ENCODE data around the gene DENND6B. TPM values are rescaled to one million over a fixed set of nuclear protein-coding genes. Genes with fewer than 3 reads are reported as not detected.

The DENND6B gene
- total and polyA plus RNA-seq, 4 donors: 0.86 to 1.2 (median 1.1) TPM

- no peaks in the 10 kb centered on the region for H3K9me3 ChIP-seq (ENCODE audit: control insufficient read depth in 4 of 4, low read length in 3 of 4)
- H3K27me3 ChIP-seq (ENCODE audit: control insufficient read depth in 4 of 4, insufficient read depth in 4 of 4, low read length in 3 of 4): no peaks in the 10 kb centered on the region
- no peaks in the 10 kb centered on the region for H3K36me3 ChIP-seq (ENCODE audit: control insufficient read depth in 4 of 4, insufficient read depth in 3 of 4, low read depth in 1 of 4, low read length in 3 of 4)
- TF ChIP-seq FOXA1 (IDR thresholded peaks at IDR 0.05) (no peak), HNF4G (IDR thresholded peaks at IDR 0.05) (no peak), EGR1 (IDR thresholded peaks at IDR 0.05; ENCODE audit: low read depth in 2 of 2) (no peak), CTCF (IDR thresholded peaks at IDR 0.05; ENCODE audit: low read depth, low read length, missing input control) (no peak), MAX (IDR thresholded peaks at IDR 0.05) (no peak), TAF1 (conservative IDR thresholded peaks at IDR 0.05) (no peak)
- H3K4me3 ChIP-seq (ENCODE audit: low read depth in 1 of 3, low read length in 3 of 3): no peak overlapping the region
- no peak overlapping the region for H3K9ac ChIP-seq (ENCODE audit: low read depth in 1 of 2, low read length in 2 of 2)
- 92% methylated on average over 21 of the region's 21 CpGs for WGBS
- no peak overlapping the region for H3K27ac ChIP-seq (ENCODE audit: low read depth in 1 of 2, low read length in 2 of 2)
- peaks cover 0 to 31% (median 12%) of the 10 kb centered on the region in 4 donors for H3K4me1 ChIP-seq (ENCODE audit: control insufficient read depth in 4 of 4, insufficient read depth in 4 of 4, low read length in 3 of 4)
- no peak for DNase-seq (ENCODE audit: low spot score)
Observed at GRCh38 chr22:50310031-50310722, 16.6 kb downstream of the DENND6B start.

GRCh38 chr22:50309601-50309991 lies 17.2 kb downstream of the DENND6B start:
- peak overlapping the region in 1 of 2 donors; percentile 71 for H3K27ac ChIP-seq (ENCODE audit: low read depth in 1 of 2, low read length in 2 of 2)
- WGBS: 85% methylated on average over 7 of the region's 7 CpGs
- TF ChIP-seq SP1 (IDR thresholded peaks at IDR 0.05) (no peak), JUND (IDR thresholded peaks at IDR 0.05) (no peak), GABPA (IDR thresholded peaks at IDR 0.05 in 1 of 2, conservative IDR thresholded peaks at IDR 0.05 in 1 of 2) (no peak), MAX (IDR thresholded peaks at IDR 0.05) (no peak), ZBTB33 (IDR thresholded peaks at IDR 0.05) (no peak), HNF4G (IDR thresholded peaks at IDR 0.05) (no peak), ATF3 (IDR thresholded peaks at IDR 0.05) (no peak), FOXA1 (IDR thresholded peaks at IDR 0.05) (no peak), RAD21 (IDR thresholded peaks at IDR 0.05) (no peak), YY1 (IDR thresholded peaks at IDR 0.05) (no peak), RXRA (IDR thresholded peaks at IDR 0.05) (no peak), CTCF (IDR thresholded peaks at IDR 0.05; ENCODE audit: low read depth, low read length, missing input control) (no peak), EGR1 (IDR thresholded peaks at IDR 0.05; ENCODE audit: low read depth in 2 of 2) (no peak), NR2F2 (IDR thresholded peaks at IDR 0.05) (no peak), HNF4A (conservative IDR thresholded peaks at IDR 0.05) (no peak), REST (IDR thresholded peaks at IDR 0.05) (no peak), FOXA2 (IDR thresholded peaks at IDR 0.05) (no peak), TAF1 (conservative IDR thresholded peaks at IDR 0.05) (no peak)
- no peaks in the 10 kb centered on the region for H3K36me3 ChIP-seq (ENCODE audit: control insufficient read depth in 4 of 4, insufficient read depth in 3 of 4, low read depth in 1 of 4, low read length in 3 of 4)
- no peak overlapping the region for H3K4me3 ChIP-seq (ENCODE audit: low read depth in 1 of 3, low read length in 3 of 3)
- H3K4me1 ChIP-seq (ENCODE audit: control insufficient read depth in 4 of 4, insufficient read depth in 4 of 4, low read length in 3 of 4): peaks cover 0 to 37% (median 17%) of the 10 kb centered on the region in 4 donors
- no peaks in the 10 kb centered on the region for H3K9me3 ChIP-seq (ENCODE audit: control insufficient read depth in 4 of 4, low read length in 3 of 4)
- H3K27me3 ChIP-seq (ENCODE audit: control insufficient read depth in 4 of 4, insufficient read depth in 4 of 4, low read length in 3 of 4): no peaks in the 10 kb centered on the region
- H3K9ac ChIP-seq (ENCODE audit: low read depth in 1 of 2, low read length in 2 of 2): no peak overlapping the region
- DNase-seq (ENCODE audit: low spot score): no peak

All from liver (tissue), 9 donors.